HAP-1 (cell line): ENCODE data around the gene IL31.
A peak's percentile ranks its signal among the peaks of the same experiment; 100 is the strongest.

Source experiments
- DNase-seq, 2 experiments: peaks; one replicate each; pipeline ENCODE4 v3.0.0-alpha.2; 2016 to 2020; ENCODE audit warnings: low spot score in 2 of 2
- H3K27me3 ChIP-seq: fragments of 250-450 bp; sonication (Bioruptor Pico); 2 replicates; pipeline ENCODE4 v1.5.1; 2020; ENCODE audit warnings: low read depth, mild to moderate bottlenecking, moderate library complexity
- H3K36me3 ChIP-seq: fragments of 250-450 bp; sonication (Bioruptor Pico); replicated peaks from 2 replicates; pipeline ENCODE4 v1.5.1; 2020; ENCODE audit warnings: mild to moderate bottlenecking
- H3K4me1 ChIP-seq: fragments of 250-450 bp; sonication (Bioruptor Pico); 2 replicates; pipeline ENCODE4 v1.5.1; 2020; ENCODE audit warnings: mild to moderate bottlenecking
- H3K4me3 ChIP-seq: fragments of 250-450 bp; sonication (Bioruptor Pico); 2 replicates; pipeline ENCODE4 v1.5.1; 2020; ENCODE audit warnings: mild to moderate bottlenecking, moderate library complexity
- H3K9me3 ChIP-seq: fragments of 250-450 bp; sonication (Bioruptor Pico); 2 replicates; pipeline ENCODE4 v1.5.1; 2020; ENCODE audit warnings: mild to moderate bottlenecking, moderate library complexity
- in situ Hi-C: fragments of 300-500 bp; cut with MboI; formaldehyde crosslinking; loops from 3 replicates; pipeline ENCODE4 v1.14.3; 2020; ENCODE audit warnings: low sequenced_read_pairs, inconsistent platforms, mixed read lengths

Gene IL31

GRCh38 chr12:122202017-122202416 is 28.0 kb upstream of the IL31 start:
- no peaks in the 10 kb centered on the region for H3K27me3 ChIP-seq
- DNase-seq: no peak
- peaks cover 3% of the 10 kb centered on the region for H3K36me3 ChIP-seq
- no peaks in the 10 kb centered on the region for H3K9me3 ChIP-seq
- no peak overlapping the region for H3K4me3 ChIP-seq
- H3K4me1 ChIP-seq: 0 out of 2 replicates have a peak, but pooled peaks cover 4% of the 10 kb centered on the region
- in situ Hi-C loops: no loop called here

GRCh38 chr12:122201381-122201780 is 27.4 kb upstream of the IL31 start:
- Histone ChIP-seq H3K4me1 (0 out of 2 replicates have a peak, but pooled peaks cover 4% of the 10 kb centered on the region), H3K9me3 (no peaks in the 10 kb centered on the region), H3K27me3 (no peaks in the 10 kb centered on the region), H3K4me3 (no peak overlapping the region), H3K36me3 (no peaks in the 10 kb centered on the region)
- no peak for DNase-seq
- in situ Hi-C loops: no loop called here

GRCh38 chr12:122200541-122201175 is 26.6 kb upstream of the IL31 start:
- in situ Hi-C loops: no loop called here
- H3K4me1 ChIP-seq: 0 out of 2 replicates have a peak, but pooled peaks cover 4% of the 10 kb centered on the region
- H3K9me3 ChIP-seq: no peaks in the 10 kb centered on the region
- H3K27me3 ChIP-seq: no peaks in the 10 kb centered on the region
- H3K36me3 ChIP-seq: no peaks in the 10 kb centered on the region
- H3K4me3 ChIP-seq: no peak overlapping the region
- DNase-seq: no peak

- no peaks in the 10 kb centered on the region for H3K36me3 ChIP-seq
Observed at GRCh38 chr12:122199484-122200355, 25.7 kb upstream of the IL31 start.

GRCh38 chr12:122197612-122197966 is 23.6 kb upstream of the IL31 start:
- no peak overlapping the region for H3K4me3 ChIP-seq
- 0 out of 2 replicates have a peak, but pooled peaks cover 3% of the 10 kb centered on the region for H3K9me3 ChIP-seq
- H3K27me3 ChIP-seq: no peaks in the 10 kb centered on the region
- in situ Hi-C loops: loop anchor here (10.0 kb wide), 1 partner anchor 143 kb away; no protein-coding TSS in a partner anchor
- DNase-seq: no peak
- H3K36me3 ChIP-seq: no peaks in the 10 kb centered on the region
- H3K4me1 ChIP-seq: no peaks in the 10 kb centered on the region

More at GRCh38 chr12:122199484-122200355, 25.7 kb upstream of the IL31 start:
- no peak overlapping the region for H3K4me3 ChIP-seq
- 0 out of 2 replicates have a peak, but pooled peaks cover 3% of the 10 kb centered on the region for H3K9me3 ChIP-seq
- in situ Hi-C loops: loop anchor here (10.0 kb wide), 1 partner anchor 145 kb away; no protein-coding TSS in a partner anchor
- 0 out of 2 replicates have a peak, but pooled peaks cover 4% of the 10 kb centered on the region for H3K4me1 ChIP-seq
- no peaks in the 10 kb centered on the region for H3K27me3 ChIP-seq
- DNase-seq: no peak

GRCh38 chr12:122195405-122195804 is 21.4 kb upstream of the IL31 start:
- Histone ChIP-seq H3K36me3 (no peaks in the 10 kb centered on the region), H3K27me3 (no peaks in the 10 kb centered on the region), H3K4me3 (no peak overlapping the region), H3K4me1 (no peaks in the 10 kb centered on the region), H3K9me3 (0 out of 2 replicates have a peak, but pooled peaks cover 3% of the 10 kb centered on the region)
- no peak for DNase-seq
- in situ Hi-C loops: loop anchor here (10.0 kb wide), 1 partner anchor 141 kb away; no protein-coding TSS in a partner anchor

GRCh38 chr12:122194804-122195203 is 20.8 kb upstream of the IL31 start:
- in situ Hi-C loops: loop anchor here (10.0 kb wide), 1 partner anchor 140 kb away; no protein-coding TSS in a partner anchor
- H3K36me3 ChIP-seq: no peaks in the 10 kb centered on the region
- H3K4me3 ChIP-seq: no peak overlapping the region
- no peaks in the 10 kb centered on the region for H3K4me1 ChIP-seq
- no peaks in the 10 kb centered on the region for H3K27me3 ChIP-seq
- H3K9me3 ChIP-seq: 0 out of 2 replicates have a peak, but pooled peaks cover 3% of the 10 kb centered on the region
- DNase-seq: no peak

- in situ Hi-C loops: loop anchor here (10.0 kb wide), 1 partner anchor 138 kb away; no protein-coding TSS in a partner anchor
- Histone ChIP-seq H3K4me1 (no peaks in the 10 kb centered on the region), H3K36me3 (no peaks in the 10 kb centered on the region), H3K27me3 (no peaks in the 10 kb centered on the region), H3K9me3 (0 out of 2 replicates have a peak, but pooled peaks cover 3% of the 10 kb centered on the region), H3K4me3 (no peak overlapping the region)
- DNase-seq: no peak
Observed at GRCh38 chr12:122192441-122192840, 18.4 kb upstream of the IL31 start.

- Histone ChIP-seq H3K4me3 (no peak overlapping the region), H3K27me3 (no peaks in the 10 kb centered on the region), H3K9me3 (0 out of 2 replicates have a peak, but pooled peaks cover 3% of the 10 kb centered on the region), H3K36me3 (no peaks in the 10 kb centered on the region), H3K4me1 (no peaks in the 10 kb centered on the region)
- DNase-seq: peak; percentile 57 to 85
- in situ Hi-C loops: loop anchor here (10.0 kb wide), 1 partner anchor 136 kb away; no protein-coding TSS in a partner anchor
Observed at GRCh38 chr12:122190842-122191668, 17.0 kb upstream of the IL31 start.

- no peaks in the 10 kb centered on the region for H3K27me3 ChIP-seq
- H3K9me3 ChIP-seq: no peaks in the 10 kb centered on the region
- in situ Hi-C loops: loop anchor here (10.0 kb wide), 1 partner anchor 135 kb away; no protein-coding TSS in a partner anchor
- no peak for DNase-seq
- no peaks in the 10 kb centered on the region for H3K4me1 ChIP-seq
- H3K4me3 ChIP-seq: no peak overlapping the region
- no peaks in the 10 kb centered on the region for H3K36me3 ChIP-seq
Observed at GRCh38 chr12:122189626-122190475, 15.8 kb upstream of the IL31 start.

- no peaks in the 10 kb centered on the region for H3K9me3 ChIP-seq
- no peaks in the 10 kb centered on the region for H3K36me3 ChIP-seq
Observed at GRCh38 chr12:122187466-122187865, 13.4 kb upstream of the IL31 start.

GRCh38 chr12:122185494-122186082 is 11.6 kb upstream of the IL31 start:
- no peak for DNase-seq
- no peaks in the 10 kb centered on the region for H3K36me3 ChIP-seq
- no peaks in the 10 kb centered on the region for H3K4me1 ChIP-seq
- H3K27me3 ChIP-seq: no peaks in the 10 kb centered on the region
- no peak overlapping the region for H3K4me3 ChIP-seq
- in situ Hi-C loops: no loop called here
- no peaks in the 10 kb centered on the region for H3K9me3 ChIP-seq

More at GRCh38 chr12:122187466-122187865, 13.4 kb upstream of the IL31 start:
- in situ Hi-C loops: no loop called here
- Histone ChIP-seq H3K4me1 (no peaks in the 10 kb centered on the region), H3K27me3 (no peaks in the 10 kb centered on the region), H3K4me3 (no peak overlapping the region)
- no peak for DNase-seq
